OCI-LY7 (cell line): ENCODE data around the gene FARSB.

Experiments
- CTCF ChIP-seq: fragments of 200-600 bp; sonication (generic); conservative IDR thresholded peaks from 2 replicates; pipeline ENCODE4 v1.5.1; 2014; ENCODE audit warnings: mild to moderate bottlenecking, antibody characterized with exemption, low read length, moderate library complexity, mixed read lengths
- EZH2phosphoT487 ChIP-seq: fragments of 200-600 bp; sonication (generic); IDR thresholded peaks from 2 replicates; pipeline ENCODE4 v1.6.1; 2018; ENCODE audit warnings: low read depth, borderline replicate concordance, mild to moderate bottlenecking, mixed run types, antibody characterized with exemption, low read length, moderate library complexity, mixed read lengths

- TF ChIP-seq CTCF (no peak), EZH2phosphoT487 (no peak)
These were observed 6.1 kb downstream of the FARSB start for GRCh38 chr2:222649801-222650200.
